GM21360 (cell line): Measurements from ENCODE around the gene PLEKHA1.

Experiments used
- ATAC-seq: cut with Tn5 transposase; IDR thresholded peaks from one replicate; pipeline ENCODE4 v1.9.1; 2021; ENCODE audit warnings: mild to moderate bottlenecking, moderate library complexity; ENCODE audit not compliant: unreplicated experiment

The PLEKHA1 gene

GRCh38 chr10:122375679-122376160 lies 1.2 kb downstream of the PLEKHA1 start:
- no peak for ATAC-seq

GRCh38 chr10:122376364-122376961 lies 2.0 kb downstream of the PLEKHA1 start:
- no peak for ATAC-seq

GRCh38 chr10:122379041-122379440 lies 4.5 kb downstream of the PLEKHA1 start:
- ATAC-seq: no peak

GRCh38 chr10:122379537-122379936 lies 5.0 kb downstream of the PLEKHA1 start:
- no peak for ATAC-seq

GRCh38 chr10:122380703-122381102 lies 6.2 kb downstream of the PLEKHA1 start:
- no peak for ATAC-seq

- no peak for ATAC-seq
These were observed 7.2 kb downstream of the PLEKHA1 start for GRCh38 chr10:122381680-122382079.

- ATAC-seq: no peak
These were observed 12.0 kb downstream of the PLEKHA1 start for GRCh38 chr10:122386514-122386913.

- ATAC-seq: no peak
These were observed 13.1 kb downstream of the PLEKHA1 start for GRCh38 chr10:122387572-122387971.

GRCh38 chr10:122388287-122388997 lies 13.9 kb downstream of the PLEKHA1 start:
- ATAC-seq: no peak

- no peak for ATAC-seq
These were observed 15.8 kb downstream of the PLEKHA1 start for GRCh38 chr10:122390271-122390670.

GRCh38 chr10:122390679-122391078 lies 16.2 kb downstream of the PLEKHA1 start:
- no peak for ATAC-seq

- no peak for ATAC-seq
These were observed 17.4 kb downstream of the PLEKHA1 start for GRCh38 chr10:122391875-122392274.

GRCh38 chr10:122392835-122393234 lies 18.3 kb downstream of the PLEKHA1 start:
- ATAC-seq: no peak

GRCh38 chr10:122393288-122393687 lies 18.8 kb downstream of the PLEKHA1 start:
- no peak for ATAC-seq

- ATAC-seq: no peak
These were observed 28.1 kb downstream of the PLEKHA1 start for GRCh38 chr10:122402548-122403131.

- ATAC-seq: no peak
These were observed 30.1 kb downstream of the PLEKHA1 start for GRCh38 chr10:122404576-122404975.

GRCh38 chr10:122407375-122408125 lies 33.0 kb downstream of the PLEKHA1 start:
- ATAC-seq: no peak

- ATAC-seq: no peak
These were observed 38.8 kb downstream of the PLEKHA1 start for GRCh38 chr10:122413327-122413726.

GRCh38 chr10:122417667-122418066 lies 43.2 kb downstream of the PLEKHA1 start:
- no peak for ATAC-seq

- ATAC-seq: no peak
These were observed 44.5 kb downstream of the PLEKHA1 start for GRCh38 chr10:122419016-122419415.

GRCh38 chr10:122419876-122420623 lies 45.5 kb downstream of the PLEKHA1 start:
- ATAC-seq: no peak
